CD4-positive, alpha-beta T cell treated with Interleukin-2 at 100 ng/mL for 4 hours (primary cell): ENCODE measurements around the gene WNT8B.

Experiments
- DNase-seq: peaks from one replicate; pipeline ENCODE4 v3.0.0-alpha.2; 2020; ENCODE audit warnings: low spot score

WNT8B gene

GRCh38 chr10:100483876-100484666 is 21.3 kb downstream of the WNT8B start:
- DNase-seq = no peak

GRCh38 chr10:100485366-100485765 is 22.6 kb downstream of the WNT8B start:
- no peak for DNase-seq

- DNase-seq = no peak
Observed at GRCh38 chr10:100485801-100486495, 23.1 kb downstream of the WNT8B start.

- no peak for DNase-seq
Observed at GRCh38 chr10:100487529-100487928, 24.7 kb downstream of the WNT8B start.

- DNase-seq = no peak
Observed at GRCh38 chr10:100489396-100489795, 26.6 kb downstream of the WNT8B start.

GRCh38 chr10:100490531-100490930 is 27.7 kb downstream of the WNT8B start:
- no peak for DNase-seq

GRCh38 chr10:100496567-100496966 is 33.8 kb downstream of the WNT8B start:
- DNase-seq = no peak

- DNase-seq = no peak
Observed at GRCh38 chr10:100498059-100498458, 35.2 kb downstream of the WNT8B start.

GRCh38 chr10:100501423-100501822 is 38.6 kb downstream of the WNT8B start:
- DNase-seq = no peak

GRCh38 chr10:100502926-100503494 is 40.2 kb downstream of the WNT8B start:
- DNase-seq = no peak

- DNase-seq = no peak
Observed at GRCh38 chr10:100504096-100504495, 41.3 kb downstream of the WNT8B start.

GRCh38 chr10:100505164-100505563 is 42.4 kb downstream of the WNT8B start:
- no peak for DNase-seq

GRCh38 chr10:100506596-100507356 is 44.0 kb downstream of the WNT8B start:
- no peak for DNase-seq

GRCh38 chr10:100507357-100507732 is 44.5 kb downstream of the WNT8B start:
- DNase-seq = no peak

GRCh38 chr10:100508266-100508665 is 45.5 kb downstream of the WNT8B start:
- DNase-seq = no peak

GRCh38 chr10:100508691-100509150 is 45.9 kb downstream of the WNT8B start:
- DNase-seq = peak; percentile 75

GRCh38 chr10:100509241-100509840 is 46.5 kb downstream of the WNT8B start:
- DNase-seq = peak; percentile 69

- DNase-seq = peak; percentile 84
Observed at GRCh38 chr10:100510533-100511308, 47.9 kb downstream of the WNT8B start.

- no peak for DNase-seq
Observed at GRCh38 chr10:100515612-100516011, 52.8 kb downstream of the WNT8B start.

GRCh38 chr10:100516847-100517246 is 54.0 kb downstream of the WNT8B start:
- DNase-seq = no peak

GRCh38 chr10:100518761-100519241 is 56.0 kb downstream of the WNT8B start:
- peak; percentile 68 for DNase-seq
